Effector memory CD4-positive, alpha-beta T cell (primary cell): ENCODE measurements around the gene LRWD1.

ENCODE experiments used
- DNase-seq, 3 donors: peaks; one replicate each; pipeline ENCODE4 v3.0.0-alpha.2; 2020
- H3K27ac ChIP-seq: 2 replicates; pipeline ENCODE4 v1.7.0; 2013; ENCODE audit warnings: mild to moderate bottlenecking, low read length, moderate library complexity; ENCODE audit not compliant: insufficient read depth, poor library complexity, severe bottlenecking
- H3K27me3 ChIP-seq: replicated peaks from 2 replicates; pipeline ENCODE4 v1.7.0; 2013; ENCODE audit warnings: mild to moderate bottlenecking, low read length; ENCODE audit not compliant: insufficient read depth, control insufficient read depth, poor library complexity, severe bottlenecking
- H3K36me3 ChIP-seq: 2 replicates; pipeline ENCODE4 v1.7.0; 2013; ENCODE audit warnings: mild to moderate bottlenecking, low read length, moderate library complexity; ENCODE audit not compliant: control insufficient read depth, insufficient read depth
- H3K4me1 ChIP-seq: 2 replicates; pipeline ENCODE4 v1.7.0; 2013; ENCODE audit warnings: low read length, mild to moderate bottlenecking; ENCODE audit not compliant: control insufficient read depth, insufficient read depth, poor library complexity, severe bottlenecking
- H3K4me3 ChIP-seq: 2 replicates; pipeline ENCODE4 v1.7.0; 2013; ENCODE audit warnings: low read length, low read depth, mild to moderate bottlenecking; ENCODE audit not compliant: insufficient read depth, poor library complexity, severe bottlenecking
- H3K9me3 ChIP-seq: 2 replicates; pipeline ENCODE4 v1.7.0; 2013; ENCODE audit warnings: mild to moderate bottlenecking, low read length, moderate library complexity; ENCODE audit not compliant: control insufficient read depth
- total RNA-seq, 3 donors: gene quantifications; one replicate each; lab custom pipeline; 2026; lab: John Stamatoyannopoulos, UW

LRWD1 gene
- 17.1 to 28.5 (median 23.6) reads per million in 3 donors for total RNA-seq

DNA sequence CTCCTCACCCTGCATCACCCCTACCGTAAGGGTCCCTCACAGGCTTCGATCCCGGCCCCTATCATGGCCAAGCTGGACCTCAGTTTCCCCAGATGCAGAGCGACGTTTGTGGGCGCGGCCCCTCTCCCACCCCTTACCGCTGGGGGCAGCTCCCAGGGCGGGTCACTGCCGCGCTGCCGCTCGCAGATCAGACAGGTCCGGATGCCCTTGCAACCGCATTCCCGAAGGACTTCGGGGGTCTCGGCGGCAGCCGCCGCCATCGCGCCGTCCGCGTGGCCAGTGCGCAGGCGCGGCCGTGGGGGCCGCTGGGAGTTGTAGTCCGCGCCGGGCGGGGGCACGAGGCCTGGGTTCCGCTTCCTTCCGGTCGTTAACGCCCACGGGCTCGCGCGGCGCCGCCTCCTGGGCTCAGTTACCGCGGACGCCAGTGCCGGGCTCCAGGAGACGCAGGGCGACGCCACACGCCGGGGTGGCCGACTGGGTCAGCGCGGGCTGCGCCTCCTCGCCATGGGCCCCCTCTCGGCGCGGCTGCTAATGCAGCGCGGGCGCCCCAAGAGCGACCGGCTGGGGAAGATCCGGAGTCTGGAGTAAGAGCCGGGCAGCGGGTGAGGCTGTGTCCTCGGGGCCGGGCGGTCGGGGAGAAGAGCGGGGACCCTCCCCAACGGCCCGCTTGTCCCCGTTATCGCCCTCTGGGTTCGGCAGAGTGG lies at the start of gene LRWD1, which contains the start of gene ALKBH4:
Gene LRWD1 (plus strand): TSS at position 408 of the 704 bp plus-strand sequence. CDS start 97 bp downstream, at position 505.
Gene ALKBH4 (minus strand): TSS at position 287 of the 704 bp plus-strand sequence. CDS start 27 bp downstream, at position 260.
- Histone ChIP-seq H3K27ac (peak within 1 kb of the TSS; percentile 64), H3K27me3 (no peaks in the 10 kb centered on the region), H3K4me1 (peaks cover 19% of the 10 kb centered on the region), H3K9me3 (no peaks in the 10 kb centered on the region), H3K4me3 (peak within 1 kb of the TSS; percentile 93), H3K36me3 (peaks cover 8% of the 10 kb centered on the region)
- DNase-seq: peak; percentile 87 to 91 (median 90)

DNA sequence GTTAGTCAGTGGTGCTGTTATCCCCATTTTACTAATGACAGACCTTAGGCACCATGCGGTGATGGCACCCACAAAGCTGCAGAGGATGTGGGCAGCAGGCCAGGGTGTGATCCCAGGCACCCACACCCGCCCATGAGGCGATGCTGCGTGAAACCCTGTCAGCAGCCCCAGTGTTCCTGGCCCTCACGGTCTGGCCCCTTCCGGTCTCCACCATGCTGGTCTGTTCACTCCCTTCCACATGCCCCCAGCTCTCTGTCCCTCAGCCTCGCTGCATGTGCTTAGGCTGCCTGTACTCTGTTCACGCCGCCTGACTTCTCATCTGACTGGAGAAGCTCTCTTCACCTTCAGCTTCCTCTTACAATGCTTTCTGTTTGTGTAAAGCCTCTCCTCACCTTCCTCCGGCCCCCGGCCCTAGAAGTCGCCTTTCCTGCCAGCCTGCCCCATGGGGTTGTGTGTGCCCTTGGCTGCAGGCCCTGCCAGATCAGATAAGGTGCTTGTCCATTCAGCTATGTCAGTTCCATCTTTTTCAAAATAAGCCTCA lies 49.0 kb upstream of the LRWD1 start:
- Histone ChIP-seq H3K27me3 (no peaks in the 10 kb centered on the region), H3K4me1 (peaks cover 29% of the 10 kb centered on the region), H3K9me3 (no peaks in the 10 kb centered on the region), H3K4me3 (peak overlapping the region; percentile 37), H3K27ac (peak overlapping the region; percentile 65), H3K36me3 (peaks cover 11% of the 10 kb centered on the region)
- peak; percentile 32 to 41 (median 35) for DNase-seq

- Histone ChIP-seq H3K4me3 (peak overlapping the region; percentile 37), H3K4me1 (peaks cover 33% of the 10 kb centered on the region), H3K36me3 (peaks cover 11% of the 10 kb centered on the region), H3K9me3 (no peaks in the 10 kb centered on the region), H3K27ac (peak overlapping the region; percentile 65), H3K27me3 (no peaks in the 10 kb centered on the region)
- no peak for DNase-seq
Observed at GRCh38 chr7:102416406-102416805, 48.4 kb upstream of the LRWD1 start.

DNA sequence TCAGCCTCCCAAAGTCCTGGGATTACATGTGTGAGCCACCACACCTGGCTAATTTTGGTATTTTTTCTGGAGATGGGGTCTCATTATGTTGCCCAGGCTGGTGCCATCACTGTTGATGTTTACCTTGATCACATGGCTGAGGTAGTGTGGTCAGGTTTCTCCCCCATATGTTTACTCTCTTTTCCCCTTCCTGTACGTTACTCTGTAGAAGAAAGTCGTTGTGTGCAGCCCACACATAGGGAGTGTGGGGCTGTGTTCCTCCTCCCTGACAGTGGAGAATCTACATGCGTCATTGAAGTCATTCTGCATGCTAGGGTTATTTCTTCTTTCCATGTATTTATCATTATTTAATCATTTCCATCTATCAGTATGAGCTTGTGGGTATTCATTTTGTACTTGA lies 47.7 kb upstream of the LRWD1 start:
- Histone ChIP-seq H3K4me3 (no peak overlapping the region), H3K4me1 (peaks cover 33% of the 10 kb centered on the region), H3K9me3 (no peaks in the 10 kb centered on the region), H3K27me3 (no peaks in the 10 kb centered on the region), H3K36me3 (peaks cover 11% of the 10 kb centered on the region), H3K27ac (peak overlapping the region; percentile 33)
- DNase-seq: no peak

DNA sequence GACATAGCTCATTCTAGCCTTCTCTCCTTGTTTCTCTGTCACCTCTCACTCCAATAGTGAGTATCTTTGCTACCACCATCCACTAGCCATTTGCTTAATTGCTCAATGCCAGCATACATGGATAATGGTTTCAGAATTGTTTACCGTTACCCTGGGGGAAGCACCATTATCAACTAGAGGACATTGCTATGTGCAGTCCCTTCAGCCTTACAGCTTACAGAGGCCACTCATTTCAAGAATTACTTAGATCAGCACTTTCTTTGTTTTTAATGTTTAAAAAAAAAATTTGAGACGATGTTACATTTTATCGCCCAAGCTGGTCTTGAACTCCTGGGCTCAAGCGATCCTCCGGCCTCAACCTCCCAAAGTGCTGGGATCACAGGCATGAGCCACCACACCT lies 46.2 kb upstream of the LRWD1 start:
- no peaks in the 10 kb centered on the region for H3K27me3 ChIP-seq
- no peaks in the 10 kb centered on the region for H3K9me3 ChIP-seq
- H3K27ac ChIP-seq: peak overlapping the region; percentile 1
- no peak for DNase-seq
- H3K4me1 ChIP-seq: peaks cover 33% of the 10 kb centered on the region
- no peak overlapping the region for H3K4me3 ChIP-seq
- H3K36me3 ChIP-seq: peaks cover 5% of the 10 kb centered on the region

DNA sequence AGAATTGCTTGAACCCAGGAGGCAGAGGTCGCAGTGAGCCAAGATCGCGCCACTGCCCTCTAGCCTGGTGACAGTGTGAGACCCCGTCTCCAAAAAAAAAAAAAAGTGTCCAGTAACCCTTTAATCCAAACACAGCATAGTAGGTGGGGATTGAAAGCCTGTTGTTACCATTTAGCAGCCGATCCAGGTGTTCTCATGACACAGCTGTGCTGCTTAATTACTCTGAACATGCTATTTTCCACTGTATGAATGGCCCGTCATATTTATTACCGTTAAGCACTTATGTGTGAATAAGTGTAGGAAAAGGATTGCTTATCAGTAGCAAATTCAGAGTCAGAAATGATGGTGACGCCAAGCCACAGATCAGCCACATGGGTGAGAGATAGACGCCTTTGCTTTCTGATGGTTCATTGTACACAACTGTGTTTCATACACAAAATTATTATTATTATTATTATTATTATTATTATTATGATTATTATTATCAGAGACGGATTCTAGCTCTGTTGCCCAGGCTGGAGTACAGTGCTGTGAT lies 43.0 kb upstream of the LRWD1 start:
- Histone ChIP-seq H3K36me3 (peaks cover 5% of the 10 kb centered on the region), H3K4me3 (no peak overlapping the region), H3K9me3 (no peaks in the 10 kb centered on the region), H3K4me1 (peaks cover 31% of the 10 kb centered on the region), H3K27ac (no peak overlapping the region), H3K27me3 (no peaks in the 10 kb centered on the region)
- no peak for DNase-seq

DNA sequence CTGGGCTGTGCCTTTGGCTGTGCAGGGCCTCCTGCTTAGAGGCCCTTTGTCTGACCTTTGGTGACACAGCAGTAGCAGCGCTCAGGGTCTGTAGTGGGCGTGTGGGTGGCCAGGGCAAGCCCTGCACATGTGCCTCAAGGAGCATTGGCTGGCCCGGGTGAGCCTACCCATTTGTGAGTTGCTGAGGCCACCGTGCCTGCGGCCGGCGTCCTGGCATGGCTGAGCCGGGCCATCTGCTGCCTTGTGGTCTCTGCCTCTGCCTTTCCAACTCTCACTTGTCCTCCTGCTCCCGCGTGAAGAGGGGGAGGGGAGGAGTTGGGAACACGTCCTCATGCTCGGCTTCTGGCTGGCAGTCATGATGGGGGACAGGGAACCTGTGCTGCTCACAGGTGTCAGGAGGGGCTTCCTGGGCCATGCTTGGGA lies 40.6 kb upstream of the LRWD1 start:
- Histone ChIP-seq H3K9me3 (no peaks in the 10 kb centered on the region), H3K27me3 (no peaks in the 10 kb centered on the region), H3K4me1 (peaks cover 41% of the 10 kb centered on the region), H3K36me3 (peaks cover 5% of the 10 kb centered on the region), H3K4me3 (no peak overlapping the region), H3K27ac (no peak overlapping the region)
- no peak for DNase-seq

- Histone ChIP-seq H3K4me3 (no peak overlapping the region), H3K27me3 (no peaks in the 10 kb centered on the region), H3K4me1 (peaks cover 48% of the 10 kb centered on the region), H3K9me3 (no peaks in the 10 kb centered on the region), H3K36me3 (no peaks in the 10 kb centered on the region), H3K27ac (peak overlapping the region; percentile 98)
- DNase-seq: no peak
Observed at GRCh38 chr7:102424787-102425218, 40.0 kb upstream of the LRWD1 start.

DNA sequence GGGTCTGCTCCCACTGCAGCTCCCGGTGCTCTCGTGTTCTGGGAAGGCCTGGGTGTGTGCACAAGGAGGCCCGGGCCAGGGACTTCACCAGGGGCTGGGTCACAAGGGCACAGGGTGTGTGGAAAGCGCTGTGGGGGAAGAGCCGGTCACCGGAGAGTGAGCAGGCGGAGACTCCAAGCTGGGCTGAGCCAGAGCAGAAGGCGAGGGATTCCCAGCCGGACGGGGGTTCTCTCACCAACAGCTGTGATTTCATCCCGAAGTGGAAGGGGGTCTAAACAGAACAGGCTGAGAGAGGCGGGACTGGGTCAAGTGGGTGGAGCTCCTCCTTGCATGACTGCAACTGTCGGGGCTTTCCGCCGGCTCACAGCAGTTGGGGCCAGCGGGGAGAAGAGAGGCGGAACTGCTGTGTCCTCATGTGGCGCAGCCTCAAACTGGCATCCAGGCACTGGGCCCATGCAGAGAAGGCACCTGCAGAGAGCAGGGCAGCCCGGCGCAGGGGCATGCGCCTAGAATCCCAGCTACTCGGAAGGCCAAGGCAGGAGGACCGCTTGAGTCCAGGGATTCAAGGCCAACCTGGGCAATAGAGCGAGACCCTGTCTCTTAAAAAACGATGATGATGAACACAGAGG lies 39.0 kb upstream of the LRWD1 start:
- Histone ChIP-seq H3K4me3 (peak overlapping the region; percentile 41), H3K36me3 (no peaks in the 10 kb centered on the region), H3K4me1 (peaks cover 53% of the 10 kb centered on the region), H3K9me3 (no peaks in the 10 kb centered on the region), H3K27ac (peak overlapping the region; percentile 98), H3K27me3 (no peaks in the 10 kb centered on the region)
- DNase-seq: peak; percentile 81 to 85 (median 82)
